Tibial nerve (tissue), 4 donors: ENCODE measurements around the gene ENOSF1.

Experiments used
- CTCF ChIP-seq, 5 experiments: fragments of 200-600 bp in 3 of 5; fragments of 450-650 bp in 2 of 5; sonication (generic) in 3 of 5; IDR thresholded peaks; one replicate each; pipeline ENCODE4 v1.5.1; 2016 to 2019; ENCODE audit warnings: antibody characterized with exemption in 5 of 5, mild to moderate bottlenecking in 3 of 5, moderate library complexity in 2 of 5
- EP300 ChIP-seq, 2 donors: sonication (generic); formaldehyde crosslinking; IDR thresholded peaks; one replicate each; pipeline ENCODE4 v1.6.1; 2017; ENCODE audit warnings: antibody characterized with exemption in 2 of 2, mild to moderate bottlenecking in 1 of 2

- no peak for TF ChIP-seq EP300 (IDR thresholded peaks at IDR 0.05)
- TF ChIP-seq CTCF (IDR thresholded peaks at IDR 0.05), result no peak
Measured at GRCh38 chr18:666177-666576, 46.3 kb downstream of the ENOSF1 start.
